Trophoblast cell (in vitro differentiated cells and primary cell): ENCODE data around the gene CEP72.

Source experiments
- DNase-seq, 2 donors: peaks; one replicate each; pipeline ENCODE4 v3.0.0-alpha.2; 2016
- H2AFZ ChIP-seq: 2 replicates; pipeline ENCODE4 v1.6.1; 2013; ENCODE audit warnings: low read length, moderate library complexity, mild to moderate bottlenecking; ENCODE audit not compliant: insufficient read depth, poor library complexity
- H2AK5ac ChIP-seq: 2 replicates; pipeline ENCODE4 v1.6.1; 2013; ENCODE audit warnings: mild to moderate bottlenecking, low read length
- H2BK120ac ChIP-seq: 2 replicates; pipeline ENCODE4 v1.6.1; 2013; ENCODE audit warnings: low read length, mild to moderate bottlenecking, moderate library complexity; ENCODE audit not compliant: insufficient read depth, poor library complexity
- H2BK12ac ChIP-seq: 2 replicates; pipeline ENCODE4 v1.6.1; 2013; ENCODE audit warnings: mild to moderate bottlenecking, low read length, moderate library complexity
- H2BK5ac ChIP-seq: 2 replicates; pipeline ENCODE4 v1.6.1; 2013; ENCODE audit warnings: low read length, low read depth, moderate library complexity, mild to moderate bottlenecking; ENCODE audit not compliant: poor library complexity
- H3K14ac ChIP-seq: 2 replicates; pipeline ENCODE4 v1.6.1; 2013; ENCODE audit warnings: mild to moderate bottlenecking, low read length
- H3K18ac ChIP-seq: 2 replicates; pipeline ENCODE4 v1.6.1; 2013; ENCODE audit warnings: mild to moderate bottlenecking, low read length
- H3K23ac ChIP-seq: 2 replicates; pipeline ENCODE4 v1.6.1; 2013; ENCODE audit warnings: low read length
- H3K27ac ChIP-seq: 2 replicates; pipeline ENCODE4 v1.5.1; 2013; ENCODE audit warnings: low read depth, mild to moderate bottlenecking, inconsistent platforms, low read length, moderate library complexity
- H3K27me3 ChIP-seq: 2 replicates; pipeline ENCODE4 v1.6.1; 2013; ENCODE audit warnings: inconsistent platforms, mild to moderate bottlenecking, low read length, moderate library complexity; ENCODE audit not compliant: insufficient read depth
- H3K36me3 ChIP-seq, 2 experiments: 1 replicate in 1 of 2; 2 replicates in 1 of 2; pipeline ENCODE4 v1.6.1; 2013; ENCODE audit warnings: low read length in 2 of 2, mild to moderate bottlenecking in 2 of 2, moderate library complexity in 1 of 2; ENCODE audit not compliant: insufficient read depth in 2 of 2, control insufficient read depth in 1 of 2
- H3K4ac ChIP-seq: 2 replicates; pipeline ENCODE4 v1.6.1; 2013; ENCODE audit warnings: low read depth, mild to moderate bottlenecking, low read length, moderate library complexity
- H3K4me1 ChIP-seq, 2 experiments: 1 replicate in 1 of 2; 2 replicates in 1 of 2; pipeline ENCODE4 v1.6.1; 2013; ENCODE audit warnings: low read length in 2 of 2, mild to moderate bottlenecking in 2 of 2, moderate library complexity in 1 of 2; ENCODE audit not compliant: insufficient read depth in 2 of 2, control insufficient read depth in 1 of 2
- H3K4me2 ChIP-seq: 2 replicates; pipeline ENCODE4 v1.6.1; 2013; ENCODE audit warnings: inconsistent platforms, mild to moderate bottlenecking, low read length, moderate library complexity
- H3K4me3 ChIP-seq: 2 replicates; pipeline ENCODE4 v1.5.1; 2013; ENCODE audit warnings: mild to moderate bottlenecking, low read depth, low read length, inconsistent platforms
- H3K79me1 ChIP-seq: one replicate; pipeline ENCODE4 v1.6.1; 2013; ENCODE audit warnings: low read length
- H3K79me2 ChIP-seq: 2 replicates; pipeline ENCODE4 v1.6.1; 2013; ENCODE audit warnings: low read length, mild to moderate bottlenecking; ENCODE audit not compliant: control insufficient read depth, insufficient read depth, poor library complexity
- H3K9ac ChIP-seq: 2 replicates; pipeline ENCODE4 v1.6.1; 2013; ENCODE audit warnings: mild to moderate bottlenecking, low read length
- H3K9me3 ChIP-seq: 2 replicates; pipeline ENCODE4 v1.6.1; 2013; ENCODE audit warnings: low read depth, mild to moderate bottlenecking, control low read depth, inconsistent platforms, low read length; ENCODE audit not compliant: insufficient read depth
- H4K12ac ChIP-seq: 2 replicates; pipeline ENCODE4 v1.6.1; 2013; ENCODE audit warnings: low read depth, mild to moderate bottlenecking, low read length, moderate library complexity
- H4K8ac ChIP-seq: 2 replicates; pipeline ENCODE4 v1.6.1; 2013; ENCODE audit warnings: low read depth, mild to moderate bottlenecking, low read length, moderate library complexity
- H4K91ac ChIP-seq: one replicate; pipeline ENCODE4 v1.6.1; 2013; ENCODE audit warnings: low read depth, mild to moderate bottlenecking, low read length, moderate library complexity
- WGBS: extraction: QIAGEN DNeasy Blood & Tissue Kit; methylation state at CpG from one replicate; pipeline ENCODE4 v1.1.7; 2013; ENCODE audit warnings: missing lambda C conversion rate; ENCODE audit not compliant: insufficient read length, insufficient coverage; ENCODE audit errors: extremely low coverage; 5-methylcytosine and 5-hydroxymethylcytosine counted together

The CEP72 gene

GRCh38 chr5:588406-588995 is 23.6 kb upstream of the CEP72 start:
- H2BK12ac ChIP-seq = no peak overlapping the region

GRCh38 chr5:589173-589572 is 23.0 kb upstream of the CEP72 start:
- Histone ChIP-seq H3K4me1 (peaks cover 0 to 3% of the 10 kb centered on the region in 2 experiments), H3K4me2 (no peak overlapping the region), H2AFZ (no peak overlapping the region), H3K23ac (no peak overlapping the region), H3K27me3 (no peaks in the 10 kb centered on the region), H4K12ac (no peak overlapping the region), H2BK5ac (no peak overlapping the region), H3K27ac (no peak overlapping the region), H3K4ac (no peak overlapping the region), H3K79me2 (no peaks in the 10 kb centered on the region), H3K9ac (no peak overlapping the region), H4K91ac (no peak overlapping the region), H2AK5ac (no peak overlapping the region), H4K8ac (no peak overlapping the region), H3K4me3 (no peak overlapping the region), H3K79me1 (no peaks in the 10 kb centered on the region), H3K18ac (no peak overlapping the region), H2BK120ac (no peak overlapping the region), H3K14ac (no peak overlapping the region), H3K36me3 (no peaks in the 10 kb centered on the region), H3K9me3 (peaks cover 20% of the 10 kb centered on the region), H2BK12ac (no peak overlapping the region)
- DNase-seq = no peak
- WGBS = no CpG with 5 or more reads among the region's 1 CpG

More at GRCh38 chr5:588406-588995, 23.6 kb upstream of the CEP72 start:
- Histone ChIP-seq H3K79me2 (no peaks in the 10 kb centered on the region), H3K79me1 (no peaks in the 10 kb centered on the region), H4K8ac (no peak overlapping the region), H2BK120ac (no peak overlapping the region), H3K4ac (no peak overlapping the region), H3K36me3 (no peaks in the 10 kb centered on the region), H3K27me3 (no peaks in the 10 kb centered on the region), H3K4me3 (no peak overlapping the region), H3K4me1 (peaks cover 0 to 3% of the 10 kb centered on the region in 2 experiments), H3K14ac (no peak overlapping the region), H4K91ac (no peak overlapping the region), H2AFZ (no peak overlapping the region), H3K9ac (no peak overlapping the region), H3K18ac (no peak overlapping the region), H3K4me2 (no peak overlapping the region), H3K23ac (no peak overlapping the region), H3K9me3 (peaks cover 20% of the 10 kb centered on the region), H4K12ac (no peak overlapping the region), H3K27ac (no peak overlapping the region), H2AK5ac (no peak overlapping the region), H2BK5ac (no peak overlapping the region)
- DNase-seq = no peak
- no CpG with 5 or more reads among the region's 11 CpGs for WGBS

DNA sequence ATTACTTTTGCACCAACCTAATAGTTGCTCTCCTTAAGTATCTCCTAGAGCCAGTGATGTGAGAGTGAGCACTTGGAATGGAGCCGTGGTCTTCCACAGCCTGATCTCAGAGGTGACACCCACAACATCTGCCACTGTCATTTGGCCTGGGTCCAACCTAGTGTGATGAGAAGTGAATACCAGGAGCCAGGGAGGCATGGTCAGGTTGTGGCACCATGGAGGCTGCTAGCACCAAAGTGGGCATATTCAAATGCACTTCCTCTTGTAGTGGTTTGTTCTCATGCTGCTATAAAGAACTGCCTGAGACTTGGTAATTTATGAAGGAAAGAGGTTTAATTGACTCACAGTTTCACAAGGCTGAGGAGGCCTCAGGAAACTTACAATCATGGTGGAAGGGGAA is 22.6 kb upstream of the CEP72 start:
- Histone ChIP-seq H2BK12ac (no peak overlapping the region), H3K27ac (no peak overlapping the region), H3K14ac (no peak overlapping the region), H2AK5ac (no peak overlapping the region), H4K8ac (no peak overlapping the region), H3K9me3 (peaks cover 20% of the 10 kb centered on the region), H3K4me3 (no peak overlapping the region), H3K27me3 (no peaks in the 10 kb centered on the region), H4K12ac (no peak overlapping the region), H4K91ac (no peak overlapping the region), H3K23ac (no peak overlapping the region), H3K18ac (no peak overlapping the region), H3K79me2 (no peaks in the 10 kb centered on the region), H3K4ac (no peak overlapping the region), H3K36me3 (no peaks in the 10 kb centered on the region), H3K4me1 (peaks cover 0 to 3% of the 10 kb centered on the region in 2 experiments), H3K9ac (no peak overlapping the region), H2AFZ (no peak overlapping the region), H3K4me2 (no peak overlapping the region), H2BK120ac (no peak overlapping the region), H3K79me1 (no peaks in the 10 kb centered on the region), H2BK5ac (no peak overlapping the region)
- no peak for DNase-seq
- WGBS = no CpG with 5 or more reads among the region's 1 CpG

DNA sequence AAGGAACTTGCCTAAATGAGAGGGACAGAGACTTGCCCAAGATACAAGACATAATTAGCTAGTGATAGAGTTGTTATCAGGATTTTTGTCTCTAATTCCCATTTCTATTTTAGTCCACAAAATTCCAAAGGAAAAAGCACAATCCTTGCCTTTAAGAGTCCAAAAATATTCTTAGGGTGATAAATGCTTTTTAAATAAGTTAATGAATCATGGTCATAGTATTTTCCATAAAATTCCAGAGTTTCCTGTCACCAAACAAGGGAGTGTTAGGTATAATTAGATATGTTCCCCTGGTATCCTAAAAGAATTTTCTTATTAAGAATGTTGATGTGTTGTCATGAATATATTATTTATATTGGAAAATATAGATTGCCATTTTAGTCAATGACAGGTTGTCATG is 21.8 kb upstream of the CEP72 start:
- Histone ChIP-seq H3K9ac (no peak overlapping the region), H3K27ac (no peak overlapping the region), H2AK5ac (no peak overlapping the region), H3K36me3 (no peaks in the 10 kb centered on the region), H3K4me2 (no peak overlapping the region), H3K9me3 (peaks cover 16% of the 10 kb centered on the region), H4K91ac (no peak overlapping the region), H3K79me1 (no peaks in the 10 kb centered on the region), H4K8ac (no peak overlapping the region), H2AFZ (no peak overlapping the region), H3K4ac (no peak overlapping the region), H3K23ac (no peak overlapping the region), H2BK5ac (no peak overlapping the region), H3K14ac (no peak overlapping the region), H3K18ac (no peak overlapping the region), H2BK12ac (no peak overlapping the region), H3K79me2 (no peaks in the 10 kb centered on the region), H3K27me3 (no peaks in the 10 kb centered on the region), H3K4me1 (peaks cover 0 to 3% of the 10 kb centered on the region in 2 experiments), H4K12ac (no peak overlapping the region), H2BK120ac (no peak overlapping the region), H3K4me3 (no peak overlapping the region)
- no peak for DNase-seq
